Ramos (cell line): Measurements from ENCODE around the gene FUT1.

Experiments used
- in situ Hi-C: fragments of 300-500 bp; cut with MboI; formaldehyde crosslinking; loops from one replicate; pipeline ENCODE4 v1.14.3; 2022; ENCODE audit warnings: low sequenced_read_pairs; ENCODE audit not compliant: unreplicated experiment

Gene FUT1

DNA sequence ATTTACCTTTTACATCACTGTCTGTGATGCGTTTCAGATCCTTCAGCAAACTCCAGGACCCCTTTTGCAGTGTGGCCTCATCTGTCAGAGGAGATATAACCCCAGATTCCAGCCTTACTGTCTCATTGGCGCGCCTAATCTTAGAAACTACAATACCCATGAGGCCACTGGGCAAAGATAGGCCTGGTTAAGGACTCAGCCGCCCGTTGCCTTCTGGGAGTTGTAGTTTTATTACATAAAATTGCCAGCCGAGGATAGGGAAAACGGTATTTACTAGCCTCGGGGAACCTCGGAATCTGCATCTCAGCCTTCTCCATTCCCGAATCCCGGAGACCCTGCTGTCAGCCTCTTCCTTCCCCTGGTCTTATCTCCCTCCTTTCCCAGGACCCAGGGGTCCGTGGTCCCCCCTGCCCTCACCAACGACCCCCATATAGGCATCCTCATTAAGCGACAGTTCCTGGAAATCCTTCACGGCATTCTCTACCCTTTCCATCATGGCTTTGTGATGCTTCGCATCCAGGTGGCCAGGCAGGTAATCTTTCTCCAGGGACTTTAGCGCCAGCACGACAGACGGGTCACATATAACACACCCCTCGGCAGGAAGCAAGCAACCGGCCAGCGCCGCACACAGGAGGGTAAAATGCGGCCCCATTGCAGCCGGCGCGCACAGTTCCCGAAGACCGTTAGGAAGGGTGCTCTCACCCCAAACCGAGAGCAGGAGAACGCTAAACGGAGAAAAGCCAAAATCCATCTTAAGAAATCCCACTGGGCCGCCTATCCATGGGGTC is 7.0 kb downstream of the FUT1 start:
- in situ Hi-C loops: no loop called here

DNA sequence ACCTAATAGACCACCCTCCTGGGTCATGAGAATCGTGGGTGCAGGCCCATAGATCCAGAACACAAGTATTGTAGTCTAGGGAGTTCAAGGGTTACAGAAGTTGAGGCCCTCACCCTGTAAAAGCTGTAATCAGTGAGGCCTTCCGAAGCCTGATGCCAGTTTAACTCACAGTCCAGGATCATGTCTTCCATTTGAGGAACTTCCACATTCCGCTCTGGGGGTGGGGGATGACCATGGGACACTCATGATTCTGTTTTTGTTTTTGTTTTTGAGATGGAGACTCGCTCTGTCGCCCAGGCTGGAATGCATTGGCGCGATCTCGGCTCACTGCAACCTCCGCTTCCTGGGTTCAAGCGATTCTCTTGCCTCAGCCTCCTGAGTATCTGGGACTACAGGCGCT is 10.3 kb downstream of the FUT1 start:
- in situ Hi-C loops: no loop called here

DNA sequence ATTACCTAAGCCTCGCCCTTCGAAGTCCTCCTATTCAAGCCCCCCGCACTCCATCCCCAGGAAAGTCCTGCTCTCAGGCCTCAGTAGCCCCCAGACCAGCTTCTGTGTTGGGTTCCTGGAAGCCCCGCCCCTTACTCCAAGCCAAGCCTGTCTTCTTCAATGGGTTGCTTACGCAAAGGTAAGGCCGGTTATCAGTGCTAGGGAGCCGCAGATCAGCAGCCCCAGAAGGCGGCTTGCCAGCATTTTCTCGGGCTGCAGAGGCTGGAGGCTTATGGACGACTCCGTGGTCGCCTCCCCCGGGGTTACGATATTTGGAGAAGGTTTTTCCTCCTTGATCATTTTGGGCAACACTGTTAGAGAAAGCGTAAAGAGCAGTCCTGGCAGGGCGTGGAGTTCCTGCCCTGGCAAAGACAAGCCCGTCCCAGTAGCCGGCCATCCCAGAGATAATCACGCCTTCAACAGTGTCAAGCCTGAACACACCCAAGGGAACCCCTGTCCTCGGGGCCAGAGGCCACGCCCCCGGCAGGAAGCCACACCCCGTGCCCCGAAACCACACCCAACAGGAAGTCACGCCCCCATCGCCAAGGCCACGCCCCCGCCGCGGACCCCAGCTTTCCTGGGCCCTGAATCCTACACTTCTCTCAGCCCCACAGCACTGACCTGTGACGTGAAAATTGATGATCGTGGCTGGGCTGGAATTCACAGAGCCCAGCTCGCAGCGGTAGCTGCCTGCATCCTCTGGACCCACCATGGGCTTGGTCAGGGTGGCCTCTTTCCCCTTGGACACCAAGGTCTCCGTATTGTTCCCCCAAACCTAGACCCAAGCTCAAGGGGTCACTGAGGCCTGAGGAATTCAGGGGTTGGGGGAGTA is 11.1 kb downstream of the FUT1 start:
- in situ Hi-C loops: no loop called here

DNA sequence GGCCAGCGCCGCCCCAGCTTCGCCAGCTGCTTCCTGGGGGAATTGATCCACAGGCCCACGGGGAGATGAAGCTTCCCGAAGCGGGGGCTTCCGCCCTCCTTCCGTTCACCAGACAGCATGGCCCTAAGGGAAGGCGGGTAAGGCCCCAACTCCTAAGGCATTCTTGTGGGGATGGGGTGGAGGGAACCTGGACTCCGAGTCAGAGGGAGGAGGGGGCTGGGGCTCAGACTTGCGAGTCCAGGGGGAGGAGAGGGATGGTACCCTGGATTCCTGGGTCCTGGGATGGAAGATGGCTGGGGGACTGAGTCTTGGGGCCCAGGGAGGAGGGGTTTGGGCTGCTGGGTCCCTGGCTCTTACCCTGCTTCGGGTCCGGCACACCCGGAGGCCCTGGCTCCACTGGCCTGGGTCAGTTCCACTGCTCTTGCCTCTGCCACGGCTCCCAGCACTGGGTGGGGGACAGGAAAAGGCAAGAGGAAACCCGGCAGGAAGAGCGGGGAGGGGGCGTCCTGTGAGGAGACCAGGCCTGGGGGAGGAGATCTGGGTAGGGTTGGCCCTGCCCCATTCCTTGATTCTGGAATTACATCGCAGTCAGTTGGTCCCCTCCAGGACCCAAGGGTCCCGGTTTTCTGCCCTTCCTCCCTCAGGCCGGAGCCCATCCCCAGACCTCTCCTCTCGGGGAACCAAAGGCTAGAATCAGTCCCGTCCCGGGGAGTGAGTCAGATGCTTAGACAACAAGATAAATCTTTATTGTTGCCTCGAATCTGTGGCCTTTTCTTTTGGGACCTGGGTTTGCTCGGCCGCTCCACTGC is 12.1 kb downstream of the FUT1 start, which contains the start of gene RASIP1:
Gene RASIP1 (minus strand): TSS at position 447 of the 809 bp plus-strand sequence. CDS start 328 bp downstream, at position 119.
- in situ Hi-C loops: no loop called here

DNA sequence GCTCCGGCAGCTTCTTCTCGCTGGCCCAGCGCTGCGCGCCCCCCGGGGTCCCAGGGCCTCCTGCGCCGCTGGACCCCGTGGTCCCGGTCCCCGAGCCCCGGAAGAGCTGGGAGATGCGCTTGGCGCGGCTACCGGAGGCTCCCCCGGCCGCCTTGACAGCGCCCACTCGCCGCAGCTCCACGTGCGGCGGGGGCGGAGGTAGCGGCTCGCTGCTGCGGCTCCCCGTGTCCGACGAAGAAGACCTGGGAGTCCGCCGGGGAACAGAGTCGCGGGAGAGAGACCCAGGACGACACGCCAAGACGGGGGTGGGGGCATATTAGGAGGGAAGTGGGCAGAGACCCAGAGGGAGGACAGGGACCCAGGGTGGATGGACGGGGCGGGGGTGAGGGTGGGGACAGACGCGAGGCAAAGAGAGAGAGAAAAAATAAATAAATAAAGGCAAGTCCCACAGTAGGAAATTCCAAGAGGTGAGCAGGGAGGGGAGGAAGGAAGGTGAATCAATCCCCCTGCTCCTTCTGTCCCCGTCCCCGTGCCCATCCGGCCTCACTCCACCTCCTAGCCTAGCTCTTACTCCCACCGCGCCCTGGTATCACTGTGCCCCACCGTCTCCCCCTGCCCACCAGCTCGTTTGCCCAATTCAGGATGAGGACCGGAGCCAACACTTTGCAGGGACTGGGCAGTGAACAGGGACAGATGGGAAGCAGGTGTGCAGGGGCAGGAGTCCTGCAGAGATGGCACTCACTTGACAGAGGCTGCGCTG is 12.9 kb downstream of the FUT1 start:
- in situ Hi-C loops: no loop called here

DNA sequence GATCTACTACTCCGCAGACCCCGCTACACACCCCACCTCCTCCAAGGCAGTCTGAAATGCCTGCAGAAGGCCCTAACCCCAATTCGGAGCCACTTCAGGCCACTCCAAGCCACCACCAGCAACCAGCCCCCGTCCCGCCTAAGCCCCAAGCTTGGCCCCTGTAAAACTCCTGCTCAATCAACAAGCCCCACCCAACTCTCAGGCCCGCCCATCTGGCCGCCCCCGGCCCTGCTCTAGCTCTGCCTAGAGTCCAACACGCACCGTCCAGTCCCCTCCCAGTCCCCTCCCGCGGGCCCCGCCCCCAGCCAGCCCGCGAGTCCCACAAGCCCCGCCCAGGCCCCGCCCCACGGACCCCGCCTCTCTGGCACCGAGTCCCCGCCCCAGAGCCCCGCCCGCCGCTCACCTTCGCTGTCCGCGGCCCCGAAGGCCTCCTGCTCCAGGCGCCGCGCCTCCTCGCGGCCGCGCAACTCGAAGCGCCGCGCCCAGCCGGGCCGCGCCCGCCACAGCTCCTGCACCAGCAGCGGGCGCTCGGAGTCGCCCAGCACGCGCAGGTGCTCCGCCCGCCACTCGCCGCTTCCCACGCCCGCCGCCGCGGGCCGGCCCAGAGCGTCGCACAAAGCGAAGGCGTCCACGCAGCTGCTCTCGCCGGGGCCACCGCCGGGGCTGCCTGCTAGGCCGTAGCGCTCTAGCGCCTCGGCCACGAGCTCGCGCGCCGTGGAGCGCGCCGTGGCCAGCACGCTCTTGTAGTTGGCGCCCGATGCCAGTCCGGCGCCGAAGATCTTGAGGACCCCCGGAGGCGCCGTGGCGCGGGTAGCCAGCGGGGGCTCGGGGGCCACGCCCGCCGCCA is 13.7 kb downstream of the FUT1 start:
- in situ Hi-C loops: no loop called here

DNA sequence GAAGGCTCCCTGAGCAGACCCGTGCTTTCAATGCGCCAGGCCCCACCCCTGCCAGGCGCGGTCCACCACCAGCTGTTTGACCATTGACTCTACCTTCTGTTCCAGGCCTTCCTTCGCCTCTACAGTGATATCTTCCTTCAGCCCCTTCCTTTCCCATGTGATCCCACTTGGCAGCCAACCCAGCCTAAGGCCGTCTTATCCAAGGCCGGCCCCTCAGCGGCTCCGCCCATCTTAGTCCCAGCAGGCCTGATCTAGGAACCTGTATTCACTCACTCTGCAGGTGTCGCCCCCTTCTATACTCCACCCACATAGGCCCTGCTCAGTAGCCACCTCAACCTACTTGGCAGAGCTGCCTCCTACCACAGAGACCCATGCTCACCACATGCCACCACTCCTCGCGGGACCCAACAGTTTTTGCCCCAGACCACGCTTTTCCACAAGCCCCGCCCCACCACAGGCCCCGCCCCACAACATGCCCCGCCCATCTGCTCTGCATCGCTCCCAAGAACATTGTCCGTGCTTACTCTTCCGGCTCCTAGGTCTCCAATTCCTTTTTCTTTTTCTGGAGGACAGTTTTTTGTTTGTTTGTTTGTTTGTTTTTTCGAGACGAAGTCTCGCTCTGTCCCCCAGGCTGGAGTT is 15.0 kb downstream of the FUT1 start:
- in situ Hi-C loops: no loop called here

DNA sequence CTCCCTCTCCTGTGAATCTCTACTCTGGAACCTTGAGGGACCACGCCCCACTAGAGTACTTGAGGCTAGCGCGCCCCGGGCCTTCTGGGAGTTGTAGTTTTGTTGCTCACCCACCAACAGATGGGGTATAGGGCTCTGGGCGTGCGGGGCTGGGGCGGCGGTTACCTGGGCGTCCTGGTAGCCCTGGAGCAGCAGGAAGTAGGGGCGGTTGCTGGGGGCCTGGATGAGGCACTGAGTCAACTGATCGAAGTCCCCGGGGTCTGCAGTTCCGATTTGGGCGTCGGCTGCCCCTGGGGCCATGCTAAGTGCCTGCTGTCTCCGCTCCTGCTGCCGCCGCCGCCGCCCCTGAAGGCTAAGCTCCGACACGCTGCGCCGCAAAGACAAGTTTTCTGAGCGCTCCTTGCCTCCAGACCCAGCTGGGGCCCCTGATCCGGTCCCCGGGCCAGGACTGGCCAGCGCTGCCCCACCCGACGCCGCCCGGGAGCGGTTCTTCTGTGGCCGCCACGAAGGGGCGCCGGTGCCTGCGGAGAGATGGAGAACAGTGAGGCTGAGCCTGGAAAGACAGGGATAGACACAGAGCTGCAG is 17.3 kb downstream of the FUT1 start:
- in situ Hi-C loops: no loop called here

DNA sequence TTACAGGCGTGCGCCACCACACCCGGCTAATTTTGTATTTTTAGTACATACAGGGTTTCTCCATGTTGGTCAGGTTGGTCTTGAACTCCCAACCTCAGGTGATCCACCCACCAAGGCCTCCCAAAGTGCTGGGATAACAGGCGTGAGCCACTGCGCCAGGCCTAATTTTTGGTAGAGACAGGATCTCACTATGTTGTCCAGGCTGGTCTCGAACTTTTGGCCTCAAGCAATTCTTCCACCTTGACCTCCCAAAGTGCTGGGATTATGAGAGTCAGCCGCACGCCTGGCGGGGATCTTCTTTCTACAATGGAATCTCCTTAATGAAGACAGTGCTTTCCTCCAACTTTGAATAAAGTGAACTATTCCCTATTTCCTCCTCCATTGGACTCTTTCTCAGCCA is 17.8 kb downstream of the FUT1 start:
- in situ Hi-C loops: no loop called here

DNA sequence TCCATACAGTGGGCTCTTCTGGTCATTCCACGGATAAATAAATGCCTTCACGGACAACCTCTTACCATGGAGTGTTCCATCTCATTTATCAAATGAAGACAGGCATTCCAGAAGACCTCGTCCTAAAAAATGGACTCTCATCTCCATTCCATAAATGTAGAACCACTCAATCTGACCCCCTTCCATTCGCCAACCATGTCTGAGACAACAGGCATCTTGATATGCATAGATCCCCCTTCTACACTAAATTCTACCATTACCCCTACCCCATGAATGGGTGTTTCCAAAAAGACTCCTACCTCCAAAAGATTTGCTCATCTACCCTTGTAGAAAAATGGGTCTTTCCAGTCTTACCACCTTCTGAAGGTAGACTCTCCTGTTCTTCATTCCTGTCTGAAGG is 21.0 kb downstream of the FUT1 start:
- in situ Hi-C loops: no loop called here

DNA sequence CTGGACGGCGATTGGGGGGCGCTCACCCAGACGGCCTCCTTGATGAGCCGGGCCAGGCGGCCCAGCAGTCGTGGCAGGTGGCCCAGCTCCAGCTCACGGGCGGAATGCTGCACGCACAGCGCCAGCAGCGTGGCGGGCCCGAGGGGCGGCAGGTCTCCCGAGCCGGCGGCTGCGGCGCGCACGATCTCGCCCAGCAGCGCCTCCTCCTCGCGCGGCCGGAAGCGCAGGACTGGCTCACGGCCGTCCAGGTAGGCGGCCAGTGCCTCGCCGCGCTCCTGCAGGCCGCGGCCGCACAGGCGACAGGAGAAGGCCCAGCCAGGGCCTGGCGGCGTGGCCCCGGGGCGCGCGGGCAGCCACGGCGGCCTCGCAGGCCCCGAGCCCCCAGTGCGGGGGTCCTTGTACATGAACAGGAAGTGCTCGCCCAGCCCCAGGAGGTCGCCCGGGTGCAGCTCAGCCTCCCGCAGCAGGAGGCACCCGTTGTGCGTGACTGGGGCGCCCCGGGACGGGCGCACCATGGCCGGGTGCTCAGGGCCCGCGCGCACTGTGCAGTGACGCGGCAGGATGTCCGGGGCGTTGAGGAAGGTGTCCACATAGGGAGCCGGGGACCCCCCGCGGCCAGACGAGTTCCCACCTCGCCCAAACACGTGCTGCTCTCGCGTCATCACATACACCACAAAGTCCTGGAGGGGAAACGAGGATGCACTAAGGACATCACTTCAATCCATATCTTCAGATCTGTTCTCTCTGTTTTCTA is 23.4 kb downstream of the FUT1 start:
- in situ Hi-C loops: no loop called here

DNA sequence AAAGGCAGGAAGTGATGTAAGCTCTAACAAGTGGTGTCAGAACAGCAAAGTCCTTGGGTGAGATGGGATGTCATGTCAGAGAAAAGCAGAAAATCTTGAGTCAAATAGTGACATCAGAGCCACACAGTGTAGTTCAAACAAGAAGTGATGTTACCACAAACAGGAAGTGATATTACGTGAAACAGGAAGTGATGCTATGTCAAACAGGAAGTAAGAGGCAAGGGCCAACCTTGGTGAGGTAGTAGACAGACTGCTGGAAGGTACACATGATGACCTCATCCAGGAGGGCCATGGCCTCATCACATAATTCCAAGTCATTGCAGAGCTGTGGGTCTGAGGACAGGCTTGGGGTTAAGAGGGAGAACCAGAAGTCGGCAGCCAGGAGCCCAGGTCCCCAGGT is 25.9 kb downstream of the FUT1 start:
- in situ Hi-C loops: no loop called here

DNA sequence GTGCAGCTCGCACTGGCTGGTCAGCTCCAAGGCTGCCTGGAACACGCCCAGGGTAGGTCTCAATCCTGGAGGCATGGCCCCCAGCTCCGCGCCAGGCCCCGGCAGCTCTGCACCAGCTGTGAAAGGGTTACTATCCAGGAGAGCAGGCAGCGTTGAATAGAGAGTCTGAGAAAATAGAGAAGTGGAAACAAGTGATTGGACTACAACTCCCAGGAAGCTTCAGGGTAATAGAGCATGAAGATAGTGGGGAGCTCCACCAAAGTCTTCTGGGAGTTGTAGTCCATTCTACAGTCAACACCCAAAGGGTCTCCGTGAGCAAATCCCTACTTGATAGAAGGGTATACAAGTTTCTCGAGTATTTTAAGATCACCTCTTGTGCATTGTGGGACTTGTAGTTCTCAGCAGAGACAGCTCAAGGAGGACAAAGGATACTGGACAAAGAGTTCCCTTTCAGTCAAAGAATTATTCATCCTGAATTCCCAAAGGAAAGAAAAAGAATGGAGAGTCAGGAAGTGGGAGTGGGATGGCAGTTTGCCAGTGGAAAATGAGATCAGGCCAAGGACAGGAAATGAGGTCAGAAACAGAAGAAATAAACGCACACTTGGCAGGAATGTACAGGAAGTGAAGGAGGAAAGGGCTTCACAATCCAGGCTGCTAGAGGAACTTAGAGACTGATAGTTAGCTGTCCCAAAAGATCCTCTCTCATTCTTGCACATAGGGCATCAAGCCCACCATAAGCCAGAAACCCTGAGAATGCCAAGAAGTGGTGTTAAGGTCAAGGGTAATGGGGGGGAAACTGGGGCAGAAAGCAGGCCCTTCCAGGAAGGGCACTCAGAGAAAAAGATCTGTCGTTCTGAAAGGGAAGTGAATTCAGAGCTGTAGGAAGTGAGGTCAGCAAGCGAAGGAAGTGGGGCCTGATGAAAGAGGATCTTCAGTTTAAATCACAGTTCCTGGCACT is 27.4 kb downstream of the FUT1 start:
- in situ Hi-C loops: no loop called here

DNA sequence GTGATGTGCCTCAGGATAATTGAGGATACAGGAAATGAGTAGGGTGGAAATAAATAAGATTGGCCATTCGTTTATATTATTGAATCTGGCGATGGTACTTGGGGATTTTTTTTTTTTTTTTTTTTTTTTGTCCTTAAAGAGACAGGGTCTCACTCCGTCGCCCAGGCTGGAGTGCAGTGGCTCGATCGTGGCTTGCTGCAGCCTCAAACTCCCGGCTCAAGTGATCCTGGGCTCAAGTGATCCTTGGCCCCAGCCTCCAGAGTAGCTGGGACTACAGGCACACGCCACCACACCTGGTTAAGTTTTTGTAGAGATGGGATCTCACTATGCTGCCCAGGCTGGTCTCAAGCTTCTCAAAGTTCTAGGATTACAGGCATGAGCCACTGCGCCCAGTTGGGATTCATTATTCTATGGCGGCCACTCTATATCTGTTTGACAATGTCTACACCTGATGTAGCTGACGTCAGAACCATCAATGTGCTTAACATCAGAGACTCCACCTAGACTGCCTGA is 30.2 kb downstream of the FUT1 start:
- in situ Hi-C loops: no loop called here

DNA sequence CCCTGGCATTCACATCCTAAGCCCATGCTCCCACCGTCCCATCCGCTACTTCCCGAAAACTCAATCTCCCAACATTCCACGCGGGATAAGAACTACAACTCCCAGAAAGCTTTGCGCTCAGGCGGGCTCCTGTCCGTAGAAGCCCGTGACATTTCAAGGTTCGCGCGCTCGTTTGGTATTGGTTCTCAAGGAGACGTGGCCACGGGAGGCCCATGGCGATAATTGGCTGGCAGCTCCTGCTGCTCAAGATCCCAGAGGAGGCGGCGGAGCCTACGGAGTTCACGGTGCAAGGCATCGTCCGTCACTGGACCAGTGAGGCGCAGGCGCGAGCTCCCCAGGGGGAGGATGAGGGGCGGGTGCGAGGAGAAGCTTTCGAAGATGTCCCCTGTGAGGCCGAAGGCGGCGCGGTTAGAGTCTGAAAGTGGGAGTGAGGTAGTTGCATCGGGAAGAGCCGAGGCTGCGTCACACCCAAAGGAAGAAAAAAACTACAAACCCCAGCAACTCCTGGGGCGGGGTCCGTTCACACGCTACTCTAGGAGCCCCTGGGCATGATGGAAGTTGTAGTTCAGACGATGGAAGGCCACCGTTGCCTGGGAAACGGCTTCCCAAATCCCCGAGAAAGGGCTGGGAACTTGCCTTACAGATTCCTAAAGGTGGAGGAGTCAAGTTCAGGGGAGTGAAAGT is 31.7 kb downstream of the FUT1 start:
- in situ Hi-C loops: no loop called here

DNA sequence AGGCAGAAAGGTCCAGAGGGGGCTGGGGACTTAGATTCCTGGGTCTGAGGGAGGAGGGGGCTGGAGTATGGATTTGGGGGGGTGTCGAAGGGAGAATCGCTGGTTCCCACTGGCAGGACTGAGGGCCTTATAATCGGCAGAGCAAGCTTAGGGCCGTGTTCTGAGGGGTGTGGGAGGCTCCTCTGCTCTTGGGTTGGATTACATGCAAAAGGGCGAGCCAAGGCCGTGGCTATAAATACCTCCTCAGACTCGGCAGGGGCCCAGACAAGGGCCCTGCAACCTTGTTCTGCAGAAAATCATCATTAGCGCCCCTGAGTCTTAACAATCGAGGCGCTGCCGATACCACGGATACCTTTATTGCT is 32.2 kb downstream of the FUT1 start:
- in situ Hi-C loops: no loop called here
